Neuronal stem cell (in vitro differentiated cells): Measurements from ENCODE around the gene SHROOM2.

Source experiments
- DNase-seq: peaks from one replicate; pipeline ENCODE4 v3.0.0-alpha.2; 2013; ENCODE audit warnings: low spot score
- H2AFZ ChIP-seq: one replicate; pipeline ENCODE4 v1.6.1; 2013; ENCODE audit warnings: mild to moderate bottlenecking, low read length, inconsistent platforms
- H2AK5ac ChIP-seq: 2 replicates; pipeline ENCODE4 v1.6.1; 2013; ENCODE audit warnings: low read depth, mild to moderate bottlenecking, inconsistent platforms, low read length, moderate library complexity, mixed read lengths
- H2BK120ac ChIP-seq: 2 replicates; pipeline ENCODE4 v1.6.1; 2013; ENCODE audit warnings: low read depth, mild to moderate bottlenecking, inconsistent platforms, low read length, moderate library complexity, mixed read lengths
- H2BK12ac ChIP-seq: one replicate; pipeline ENCODE4 v1.6.1; 2013; ENCODE audit warnings: low read length, inconsistent platforms
- H2BK15ac ChIP-seq: 2 replicates; pipeline ENCODE4 v1.6.1; 2013; ENCODE audit warnings: mild to moderate bottlenecking, low read length, inconsistent platforms, mixed read lengths
- H2BK5ac ChIP-seq: one replicate; pipeline ENCODE4 v1.6.1; 2013; ENCODE audit warnings: inconsistent platforms, mild to moderate bottlenecking, low read length, moderate library complexity
- H3K14ac ChIP-seq: one replicate; pipeline ENCODE4 v1.6.1; 2013; ENCODE audit warnings: low read length, inconsistent platforms
- H3K18ac ChIP-seq: 2 replicates; pipeline ENCODE4 v1.6.1; 2013; ENCODE audit warnings: low read length, inconsistent platforms
- H3K23ac ChIP-seq: 2 replicates; pipeline ENCODE4 v1.6.1; 2013; ENCODE audit warnings: low read depth, mild to moderate bottlenecking, mixed read lengths, low read length, inconsistent platforms; ENCODE audit not compliant: poor library complexity
- H3K27ac ChIP-seq: replicated peaks from 3 replicates; pipeline ENCODE4 v1.5.1; 2013; ENCODE audit warnings: low read length, inconsistent platforms
- H3K27me3 ChIP-seq, 3 experiments: 2 replicates each; pipeline ENCODE4 v1.6.1; 2013; ENCODE audit warnings: low read length in 3 of 3, mild to moderate bottlenecking in 2 of 3, inconsistent platforms in 1 of 3, low read depth in 1 of 3, mixed read lengths in 1 of 3, moderate library complexity in 1 of 3; ENCODE audit not compliant: control insufficient read depth in 3 of 3, insufficient read depth in 3 of 3
- H3K36me3 ChIP-seq, 2 donors: replicated peaks in 1 of 2; 2 replicates each; pipeline ENCODE4 v1.6.1; 2013; ENCODE audit warnings: low read length in 2 of 2; ENCODE audit not compliant: control insufficient read depth in 2 of 2, insufficient read depth in 2 of 2
- H3K4ac ChIP-seq: 2 replicates; pipeline ENCODE4 v1.6.1; 2013; ENCODE audit warnings: inconsistent platforms, mild to moderate bottlenecking, low read length, moderate library complexity
- H3K4me1 ChIP-seq, 2 donors: 1 replicate in 1 of 2; 2 replicates in 1 of 2; pipeline ENCODE4 v1.6.1; 2013; ENCODE audit warnings: low read length in 2 of 2, low read depth in 1 of 2; ENCODE audit not compliant: control insufficient read depth in 2 of 2, insufficient read depth in 1 of 2
- H3K4me2 ChIP-seq: one replicate; pipeline ENCODE4 v1.6.1; 2013; ENCODE audit warnings: mild to moderate bottlenecking, low read length, inconsistent platforms; ENCODE audit not compliant: insufficient read depth, poor library complexity, severe bottlenecking
- H3K4me3 ChIP-seq, 2 donors: 2 replicates each; pipeline ENCODE4 v1.5.1; 2013; ENCODE audit warnings: low read length in 2 of 2, mild to moderate bottlenecking in 2 of 2, inconsistent platforms in 1 of 2, moderate library complexity in 1 of 2
- H3K79me1 ChIP-seq: one replicate; pipeline ENCODE4 v1.6.1; 2013; ENCODE audit warnings: low read depth, mild to moderate bottlenecking, inconsistent platforms, low read length, moderate library complexity
- H3K9ac ChIP-seq: one replicate; pipeline ENCODE4 v1.6.1; 2013; ENCODE audit warnings: mild to moderate bottlenecking, low read depth, low read length, inconsistent platforms; ENCODE audit not compliant: poor library complexity
- H3K9me3 ChIP-seq, 2 donors: replicated peaks in 1 of 2; 2 replicates each; pipeline versions ENCODE3 to v1.6.1; 2013; ENCODE audit warnings: low read length in 2 of 2, mild to moderate bottlenecking in 2 of 2, inconsistent platforms in 1 of 2, low read depth in 1 of 2, mixed read lengths in 1 of 2, moderate library complexity in 1 of 2; ENCODE audit not compliant: control insufficient read depth in 2 of 2, insufficient read depth in 1 of 2
- H4K8ac ChIP-seq: one replicate; pipeline ENCODE4 v1.6.1; 2013; ENCODE audit warnings: low read depth, mild to moderate bottlenecking, inconsistent platforms, low read length, moderate library complexity
- H4K91ac ChIP-seq: one replicate; pipeline ENCODE4 v1.6.1; 2013; ENCODE audit warnings: low read length, low read depth, mild to moderate bottlenecking, inconsistent platforms; ENCODE audit not compliant: poor library complexity
- WGBS, 2 donors: extraction: QIAGEN DNeasy Blood & Tissue Kit; methylation state at CpG; one replicate each; pipeline ENCODE4 v1.1.7; 2013; ENCODE audit warnings: missing lambda C conversion rate in 2 of 2, mixed read lengths in 1 of 2; ENCODE audit not compliant: insufficient read length in 2 of 2, insufficient replicate concordance in 1 of 2; ENCODE audit errors: extremely low coverage in 2 of 2; 5-methylcytosine and 5-hydroxymethylcytosine counted together

Gene SHROOM2

DNA sequence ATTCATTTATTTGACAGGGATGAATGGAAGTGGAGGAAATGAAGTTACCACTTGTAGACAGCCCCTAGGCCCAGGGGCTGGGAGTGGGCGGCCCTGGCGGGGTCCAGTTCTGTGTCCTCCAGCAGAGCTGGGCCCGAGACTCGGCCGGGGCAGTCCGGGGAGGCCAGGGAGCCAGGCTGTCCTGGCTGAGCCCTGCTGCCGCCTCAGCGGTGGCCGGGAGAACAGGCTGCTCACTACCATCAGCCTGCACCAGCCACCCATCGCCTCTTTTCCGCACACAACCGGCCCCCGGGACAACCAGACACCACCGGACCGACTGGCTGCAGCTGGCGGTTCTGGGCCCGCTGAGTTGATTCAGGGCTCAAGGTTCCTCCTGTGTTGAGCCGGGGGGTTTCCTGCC lies 206.5 kb downstream of the SHROOM2 start:
- H4K8ac ChIP-seq, result no peak overlapping the region
- H3K79me1 ChIP-seq, result no peaks in the 10 kb centered on the region
- H3K4me3 ChIP-seq, result no peak overlapping the region
- no peaks in the 10 kb centered on the region for H3K27me3 ChIP-seq
- no peak overlapping the region for H3K9ac ChIP-seq
- H3K4ac ChIP-seq, result no peak overlapping the region
- no peaks in the 10 kb centered on the region for H3K36me3 ChIP-seq
- H2BK12ac ChIP-seq, result no peak overlapping the region
- WGBS, 2 donors, result no CpG with 5 or more reads among the region's 18 CpGs
- no peak overlapping the region for H2AK5ac ChIP-seq
- no peak overlapping the region for H2AFZ ChIP-seq
- H2BK5ac ChIP-seq, result no peak overlapping the region
- H3K4me2 ChIP-seq, result no peak overlapping the region
- H3K4me1 ChIP-seq, result no peaks in the 10 kb centered on the region
- H2BK15ac ChIP-seq, result no peak overlapping the region
- DNase-seq, result no peak
- H3K9me3 ChIP-seq, result peaks cover 0 to 4% of the 10 kb centered on the region in 2 donors
- no peak overlapping the region for H4K91ac ChIP-seq
- no peak overlapping the region for H3K18ac ChIP-seq
- H3K27ac ChIP-seq, result no peak overlapping the region
- no peak overlapping the region for H2BK120ac ChIP-seq
- H3K23ac ChIP-seq, result no peak overlapping the region
- no peak overlapping the region for H3K14ac ChIP-seq

DNA sequence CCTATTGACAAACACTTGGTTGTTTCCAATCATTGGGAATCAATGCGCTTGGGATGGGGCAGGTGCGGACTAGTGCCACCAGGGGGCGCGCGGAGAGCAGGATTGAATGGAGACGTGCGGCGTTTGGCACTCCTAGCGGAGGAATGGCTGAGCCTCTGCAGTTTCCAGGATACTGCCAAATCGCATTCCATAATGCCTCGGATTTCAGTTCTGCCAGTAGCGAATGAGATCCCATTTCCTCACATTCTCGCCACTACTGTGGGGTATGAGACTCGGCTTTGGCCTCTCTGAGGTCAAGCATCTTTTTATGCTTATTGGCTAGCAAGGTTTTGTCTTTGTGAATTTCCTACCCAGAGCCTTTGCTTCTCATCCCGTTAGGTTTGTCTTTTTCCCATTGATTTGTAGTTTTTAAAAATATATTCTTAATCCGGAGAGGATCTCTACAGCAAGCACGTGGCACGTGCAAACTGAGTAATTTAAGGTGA lies 209.7 kb downstream of the SHROOM2 start:
- H3K27ac ChIP-seq, result no peak overlapping the region
- no peak overlapping the region for H3K18ac ChIP-seq
- H3K14ac ChIP-seq, result no peak overlapping the region
- H3K4me1 ChIP-seq, result no peaks in the 10 kb centered on the region
- H4K8ac ChIP-seq, result no peak overlapping the region
- H2BK12ac ChIP-seq, result no peak overlapping the region
- no peak overlapping the region for H2AK5ac ChIP-seq
- no peak overlapping the region for H3K4ac ChIP-seq
- H3K4me2 ChIP-seq, result no peak overlapping the region
- H2BK120ac ChIP-seq, result no peak overlapping the region
- no peak overlapping the region for H2BK5ac ChIP-seq
- no peak overlapping the region for H3K9ac ChIP-seq
- H3K79me1 ChIP-seq, result no peaks in the 10 kb centered on the region
- WGBS, 2 donors, result no CpG with 5 or more reads among the region's 18 CpGs
- H3K4me3 ChIP-seq, result no peak overlapping the region
- peaks cover 0 to 4% of the 10 kb centered on the region in 2 donors for H3K9me3 ChIP-seq
- no peak overlapping the region for H4K91ac ChIP-seq
- H2BK15ac ChIP-seq, result no peak overlapping the region
- no peaks in the 10 kb centered on the region for H3K27me3 ChIP-seq
- H3K23ac ChIP-seq, result no peak overlapping the region
- no peak overlapping the region for H2AFZ ChIP-seq
- H3K36me3 ChIP-seq, result no peaks in the 10 kb centered on the region
- DNase-seq, result no peak

- Histone ChIP-seq H3K4me3 (no peak overlapping the region), H3K9me3 (peaks cover 0 to 4% of the 10 kb centered on the region in 2 donors), H3K23ac (no peak overlapping the region), H2BK15ac (no peak overlapping the region), H3K4ac (no peak overlapping the region), H3K27me3 (no peaks in the 10 kb centered on the region), H3K36me3 (no peaks in the 10 kb centered on the region), H4K91ac (no peak overlapping the region), H3K14ac (no peak overlapping the region), H3K4me1 (no peaks in the 10 kb centered on the region), H2BK5ac (no peak overlapping the region), H3K18ac (no peak overlapping the region), H2BK120ac (no peak overlapping the region), H3K27ac (no peak overlapping the region), H2BK12ac (no peak overlapping the region), H3K79me1 (no peaks in the 10 kb centered on the region), H4K8ac (no peak overlapping the region), H2AK5ac (no peak overlapping the region), H3K9ac (no peak overlapping the region), H2AFZ (no peak overlapping the region), H3K4me2 (no peak overlapping the region)
- no peak for DNase-seq
- WGBS, 2 donors, result no CpG with 5 or more reads among the region's 9 CpGs
These were observed 210.8 kb downstream of the SHROOM2 start for GRCh38 chrX:9997041-9997440.

GRCh38 chrX:9997524-9997923 lies 211.3 kb downstream of the SHROOM2 start:
- no peak for DNase-seq
- Histone ChIP-seq H3K4me2 (no peak overlapping the region), H3K4me3 (no peak overlapping the region), H3K9me3 (peaks cover 0 to 4% of the 10 kb centered on the region in 2 donors), H2BK120ac (no peak overlapping the region), H3K79me1 (no peaks in the 10 kb centered on the region), H4K91ac (no peak overlapping the region), H2BK5ac (no peak overlapping the region), H3K23ac (no peak overlapping the region), H3K14ac (no peak overlapping the region), H3K27me3 (no peaks in the 10 kb centered on the region), H4K8ac (no peak overlapping the region), H3K4ac (no peak overlapping the region), H3K36me3 (no peaks in the 10 kb centered on the region), H2AK5ac (no peak overlapping the region), H2AFZ (no peak overlapping the region), H3K9ac (no peak overlapping the region), H3K4me1 (no peaks in the 10 kb centered on the region), H3K18ac (no peak overlapping the region), H2BK15ac (no peak overlapping the region), H3K27ac (no peak overlapping the region), H2BK12ac (no peak overlapping the region)
- WGBS, 2 donors, result no CpG with 5 or more reads among the region's 8 CpGs
